HG02678 (cell line): ENCODE data around the gene PEX6.
A peak's percentile ranks its signal among the peaks of the same experiment; 100 is the strongest.

ENCODE experiments used
- ATAC-seq: cut with Tn5 transposase; IDR thresholded peaks from one replicate; pipeline ENCODE4 v1.9.1; 2021; ENCODE audit warnings: mild to moderate bottlenecking, moderate library complexity; ENCODE audit not compliant: unreplicated experiment

PEX6 gene

DNA sequence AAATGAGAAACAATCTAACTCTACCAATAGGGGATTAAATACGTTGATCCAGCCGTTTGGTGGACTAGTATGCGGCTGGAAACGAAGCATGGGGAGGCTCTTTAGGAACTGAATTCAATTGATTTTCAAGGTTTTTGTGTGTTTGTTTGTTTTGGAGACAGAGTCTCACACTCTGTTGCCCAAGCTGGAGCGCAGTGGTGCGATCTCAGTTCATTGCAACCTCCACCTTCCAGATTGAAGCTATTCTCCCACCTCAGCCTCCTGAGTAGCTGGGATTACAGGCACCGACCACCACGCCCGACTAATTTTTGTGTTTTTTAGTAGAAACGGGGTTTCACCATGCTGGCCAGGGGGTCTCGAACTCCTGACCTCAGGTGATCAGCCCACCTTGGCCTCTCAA lies 42.6 kb downstream of the PEX6 start:
- no peak for ATAC-seq

DNA sequence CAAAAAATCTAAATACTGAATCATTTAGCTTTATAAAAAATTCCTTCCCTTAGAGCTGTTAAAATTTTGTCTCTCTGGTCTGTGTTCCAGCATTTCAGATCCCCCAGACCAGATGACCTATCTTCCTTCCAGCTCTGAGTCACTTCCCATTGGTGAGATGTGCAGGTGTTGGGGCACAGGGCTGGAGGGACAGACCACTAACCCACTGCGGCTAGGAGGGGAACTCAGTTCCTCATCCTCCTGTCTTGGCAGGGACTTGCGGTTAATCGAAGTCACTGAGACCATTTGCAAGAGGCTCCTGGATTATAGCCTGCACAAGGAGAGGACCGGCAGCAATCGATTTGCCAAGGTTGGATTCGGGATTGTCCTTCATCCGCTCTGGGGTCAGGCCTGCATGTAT lies 43.7 kb downstream of the PEX6 start:
- no peak for ATAC-seq

DNA sequence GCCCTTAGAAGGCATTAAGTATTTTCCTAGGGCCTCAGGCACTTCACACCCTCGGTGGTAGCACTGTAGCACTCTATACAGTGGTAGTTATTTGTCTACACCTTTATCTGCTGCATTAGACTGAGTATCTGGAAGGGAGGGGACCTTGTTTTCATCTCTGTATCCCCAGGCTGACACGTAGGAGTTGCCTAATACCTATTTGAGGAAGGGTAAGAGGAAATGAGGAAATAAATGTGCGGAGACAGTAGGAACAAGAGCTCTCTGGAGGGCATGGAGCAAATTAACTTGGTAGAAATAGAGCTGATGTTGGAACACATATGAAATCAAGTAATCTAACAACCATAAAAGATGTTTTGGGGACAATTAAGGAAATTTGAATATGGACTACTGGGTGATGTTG lies 45.8 kb downstream of the PEX6 start:
- no peak for ATAC-seq

DNA sequence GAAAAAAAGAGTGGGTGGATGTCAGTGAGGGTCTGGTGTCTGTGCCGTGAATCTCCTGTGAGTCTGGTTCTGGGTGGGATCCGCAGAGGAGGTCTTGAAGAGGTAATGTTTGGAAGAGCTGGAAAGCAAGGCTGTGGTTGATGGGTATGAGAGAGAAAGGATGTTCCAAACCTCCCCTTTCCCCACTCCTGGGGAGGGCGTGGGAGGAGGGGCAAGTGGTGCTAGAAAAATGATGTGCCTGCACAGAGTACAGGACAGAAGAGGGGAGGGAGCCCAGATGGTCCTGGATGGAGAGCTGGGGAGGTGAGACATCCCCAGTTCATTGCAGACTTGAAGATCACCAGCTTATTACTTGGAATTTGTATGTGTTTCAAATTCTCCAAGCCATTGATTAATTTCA lies 46.6 kb downstream of the PEX6 start:
- no peak for ATAC-seq

DNA sequence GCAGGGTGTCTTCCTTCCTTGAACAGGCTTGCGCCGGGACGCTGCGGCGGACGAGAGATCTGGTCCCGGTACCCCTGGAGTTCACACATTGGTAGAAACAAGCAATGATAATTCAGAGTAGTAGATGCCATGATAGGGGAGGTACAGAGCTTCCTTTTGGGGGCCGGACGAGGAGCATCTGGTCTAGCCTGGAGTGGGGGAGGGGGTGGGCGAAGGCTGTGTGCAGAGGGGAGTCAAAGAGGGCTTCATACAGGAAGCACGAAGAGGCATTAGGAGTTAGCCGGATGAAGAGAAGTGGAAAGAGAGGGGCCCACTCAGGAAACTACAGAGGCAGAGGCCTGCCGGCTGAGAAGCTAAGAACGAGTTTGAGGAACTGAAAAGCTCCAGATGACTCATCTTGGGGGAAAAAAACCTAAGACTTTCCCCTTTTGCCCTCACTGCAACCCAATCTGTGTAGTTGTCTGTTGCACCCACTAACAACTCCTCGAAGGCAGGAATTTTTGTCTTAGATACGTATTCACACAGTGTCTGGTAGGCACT lies 49.1 kb downstream of the PEX6 start:
- ATAC-seq, result peak; percentile 55

DNA sequence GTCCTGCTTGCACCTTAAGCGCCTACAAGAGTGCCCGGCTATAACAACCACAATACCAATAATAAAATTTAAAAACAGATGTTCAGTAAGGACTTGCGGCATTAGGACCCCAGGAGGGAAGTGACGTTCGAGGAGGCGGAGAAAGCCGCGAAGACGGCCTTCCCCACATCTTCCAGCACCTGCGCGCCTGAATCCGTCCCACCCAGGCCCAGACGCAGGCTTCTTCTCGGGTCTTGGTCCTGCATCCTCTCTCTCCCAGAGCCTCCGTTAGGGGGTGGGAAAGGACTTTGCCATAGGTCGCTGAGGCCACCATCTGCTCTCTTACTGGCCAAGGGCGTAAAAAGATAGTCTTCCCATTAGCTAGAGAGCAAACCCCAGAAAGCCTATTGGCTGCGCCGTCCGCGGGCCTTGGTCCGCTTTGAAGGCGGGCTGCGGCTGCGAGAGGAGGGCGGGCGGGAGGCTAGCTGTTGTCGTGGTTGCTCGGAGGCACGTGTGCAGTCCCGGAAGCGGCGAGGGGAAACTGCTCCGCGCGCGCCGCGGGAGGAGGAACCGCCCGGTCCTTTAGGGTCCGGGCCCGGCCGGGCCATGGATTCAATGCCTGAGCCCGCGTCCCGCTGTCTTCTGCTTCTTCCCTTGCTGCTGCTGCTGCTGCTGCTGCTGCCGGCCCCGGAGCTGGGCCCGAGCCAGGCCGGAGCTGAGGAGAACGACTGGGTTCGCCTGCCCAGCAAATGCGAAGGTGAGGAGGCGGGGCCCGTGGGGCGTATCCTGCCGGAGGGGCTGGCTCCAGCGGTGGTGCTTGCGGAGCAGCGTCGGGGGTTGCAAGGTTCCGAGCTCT lies 49.8 kb downstream of the PEX6 start, which contains the start of gene CNPY3:
TSS of gene CNPY3 (plus strand) at position 495 of the 835 bp plus-strand sequence. CDS start at position 586, 91 bp downstream.
- ATAC-seq, result peak; percentile 78

DNA sequence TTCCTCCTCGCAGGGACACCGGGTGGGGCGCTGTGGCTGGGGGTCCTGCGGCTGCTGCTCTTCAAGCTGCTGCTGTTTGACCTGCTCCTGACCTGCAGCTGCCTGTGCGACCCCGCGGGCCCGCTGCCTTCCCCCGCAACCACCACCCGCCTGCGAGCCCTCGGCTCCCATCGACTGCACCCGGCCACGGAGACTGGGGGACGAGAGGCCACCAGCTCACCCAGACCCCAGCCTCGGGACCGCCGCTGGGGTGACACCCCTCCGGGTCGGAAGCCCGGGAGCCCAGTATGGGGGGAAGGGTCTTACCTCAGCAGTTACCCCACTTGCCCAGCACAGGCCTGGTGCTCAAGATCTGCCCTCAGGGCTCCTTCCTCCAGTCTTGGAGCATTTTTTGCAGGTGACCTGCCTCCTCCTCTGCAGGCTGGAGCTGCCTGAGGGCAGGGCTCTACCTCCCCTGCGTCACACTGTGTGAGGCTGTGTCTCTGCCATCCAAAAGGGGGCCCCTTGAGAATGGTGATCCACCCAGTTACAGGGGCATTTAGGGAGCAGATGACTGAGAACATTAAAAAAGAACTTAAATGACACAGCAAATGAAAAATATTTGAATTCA lies 53.6 kb downstream of the PEX6 start:
- ATAC-seq, result no peak

DNA sequence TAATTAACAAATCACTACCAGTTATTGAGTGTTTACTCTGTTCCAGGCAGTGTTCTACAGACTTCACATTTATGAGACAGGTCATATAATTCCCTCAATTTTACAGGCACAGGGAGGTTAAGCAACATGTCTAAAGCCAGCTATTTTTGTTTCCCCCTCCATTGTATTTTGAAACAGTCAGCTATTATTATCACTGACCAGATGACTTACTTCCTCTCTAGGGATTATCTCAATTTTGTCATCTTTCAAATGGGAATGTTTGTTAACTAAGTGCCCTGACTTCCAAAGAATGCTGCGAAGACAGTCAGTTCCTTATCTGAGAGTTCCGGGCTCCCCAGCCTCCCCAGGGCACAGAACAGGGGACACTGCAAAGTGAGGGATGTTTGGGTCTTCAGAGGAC lies 55.3 kb downstream of the PEX6 start:
- no peak for ATAC-seq

DNA sequence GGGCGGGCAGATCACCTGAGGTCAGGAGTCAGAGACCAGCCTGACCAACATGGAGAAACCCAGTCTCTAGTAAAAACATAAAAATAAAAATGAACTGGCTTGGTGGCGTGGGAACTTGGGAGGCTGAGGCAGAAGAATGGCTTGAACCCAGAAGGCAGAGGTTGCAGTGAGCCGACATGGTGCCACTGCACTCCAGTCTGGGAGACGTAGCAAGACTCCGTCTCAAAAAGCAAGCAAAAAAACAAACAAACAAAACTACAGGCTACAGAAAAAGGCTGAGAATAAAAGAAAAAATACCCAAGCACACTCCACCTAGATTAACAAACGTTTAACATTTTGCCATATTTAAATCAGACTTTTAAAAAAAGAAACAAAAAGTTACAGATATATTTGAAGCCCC lies 57.2 kb downstream of the PEX6 start:
- ATAC-seq, result no peak

DNA sequence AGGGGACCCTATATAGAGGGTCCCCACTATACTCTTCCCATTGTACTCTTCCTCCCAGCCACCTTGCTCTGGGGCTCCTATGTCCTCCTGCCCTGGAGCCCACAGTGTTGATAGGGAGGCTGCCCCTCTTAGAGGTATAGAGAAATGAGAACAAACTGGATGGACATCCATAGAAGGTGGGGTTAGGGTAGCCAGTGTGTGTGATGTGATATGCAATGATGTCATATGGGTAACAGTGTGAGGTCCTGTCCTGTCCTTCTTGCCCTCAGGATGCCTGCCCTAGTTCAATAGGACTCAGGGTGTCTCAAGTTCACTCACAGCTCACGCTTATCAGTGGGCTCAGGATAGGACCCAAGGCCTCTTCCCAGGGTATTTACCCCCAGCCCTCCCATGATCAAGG lies 62.7 kb downstream of the PEX6 start:
- no peak for ATAC-seq

DNA sequence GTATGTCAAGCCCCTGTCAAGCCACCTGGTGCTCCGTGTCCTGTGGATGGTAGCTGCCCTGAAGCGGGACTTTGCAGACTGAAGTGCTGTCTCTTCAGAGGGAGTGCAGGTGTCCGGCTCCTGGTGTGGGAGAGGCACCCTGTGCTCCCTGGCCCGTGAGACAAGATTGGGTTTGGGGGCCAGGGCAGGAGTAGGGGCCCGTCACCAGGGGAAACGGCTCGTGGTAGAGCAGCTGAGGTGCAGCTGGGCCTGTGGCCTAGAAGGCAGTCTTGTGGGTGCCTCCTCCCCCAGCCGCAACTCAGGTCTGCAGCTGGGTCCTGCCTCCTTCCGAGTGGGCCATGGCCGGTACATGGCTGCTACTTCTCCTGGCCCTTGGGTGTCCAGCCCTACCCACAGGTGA lies 63.2 kb downstream of the PEX6 start, which contains the start of gene PTCRA:
TSS of gene PTCRA (plus strand) at position 322 of the 400 bp plus-strand sequence. CDS start at position 339, 17 bp downstream.
- peak; percentile 80 for ATAC-seq

DNA sequence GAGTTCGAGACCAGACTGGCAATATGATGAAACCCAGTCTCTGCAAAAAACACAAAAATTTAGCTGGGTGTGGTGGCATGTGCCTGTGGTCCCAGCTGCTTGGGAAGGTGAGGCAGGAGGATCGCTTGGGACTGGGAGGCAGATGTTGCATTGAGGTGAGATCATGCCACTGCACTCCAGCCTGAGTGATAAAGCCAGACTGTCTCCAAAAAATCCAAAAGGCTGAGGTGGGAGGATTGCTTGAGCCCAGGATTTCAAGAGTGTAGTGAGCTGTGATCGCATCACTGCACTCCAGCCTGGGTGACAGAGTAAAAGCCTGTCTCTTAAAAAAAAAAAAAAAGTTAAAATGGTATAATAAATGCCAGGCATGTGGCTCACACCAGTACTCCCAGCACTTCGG lies 64.4 kb downstream of the PEX6 start:
- ATAC-seq, result no peak
